Measurements from ENCODE around the gene CCPG1. TPM values are rescaled to one million over a fixed set of nuclear protein-coding genes. Genes with fewer than 3 reads are reported as not detected.

The CCPG1 gene
- total RNA-seq, 4 donors from 2014 or later, result 100 to 130 (median 111) TPM

DNA sequence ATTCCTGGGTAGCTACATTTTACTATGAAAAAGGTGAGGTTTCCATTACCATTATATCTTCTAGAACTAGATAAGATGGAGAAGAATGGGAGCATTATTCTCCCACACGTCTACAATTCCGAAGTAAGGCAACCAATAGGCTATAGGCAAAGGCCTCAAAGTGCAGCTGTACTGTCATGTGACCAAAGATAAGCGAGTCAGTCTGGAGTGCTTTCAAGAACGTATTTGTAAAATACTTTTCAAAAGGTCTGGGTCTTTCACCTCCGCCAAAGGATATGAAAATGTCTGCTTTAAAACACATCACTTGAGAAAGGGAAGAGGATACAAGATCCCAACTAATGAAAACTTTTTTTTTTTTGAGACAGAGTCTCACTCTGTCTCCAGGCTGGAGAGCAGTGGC is 9.9 kb downstream of the CCPG1 start:
- Histone ChIP-seq H3K4me3 (replicated peaks in 1 of 3) (no peak overlapping the region), H3K27ac (no peak overlapping the region), H3K36me3 (no peaks in the 10 kb centered on the region), H3K4me1 (peaks cover 6 to 17% of the 10 kb centered on the region in 2 donors), H3K27me3 (no peaks in the 10 kb centered on the region), H3K9me3 (no peaks in the 10 kb centered on the region)
- intact Hi-C loops (cut with DNase I), result no loop called here
- no peak for DNase-seq
- WGBS, 2 donors, result 93 to 95% methylated on average over 5 of the region's 5 CpGs
- TF ChIP-seq, protein P1, sequence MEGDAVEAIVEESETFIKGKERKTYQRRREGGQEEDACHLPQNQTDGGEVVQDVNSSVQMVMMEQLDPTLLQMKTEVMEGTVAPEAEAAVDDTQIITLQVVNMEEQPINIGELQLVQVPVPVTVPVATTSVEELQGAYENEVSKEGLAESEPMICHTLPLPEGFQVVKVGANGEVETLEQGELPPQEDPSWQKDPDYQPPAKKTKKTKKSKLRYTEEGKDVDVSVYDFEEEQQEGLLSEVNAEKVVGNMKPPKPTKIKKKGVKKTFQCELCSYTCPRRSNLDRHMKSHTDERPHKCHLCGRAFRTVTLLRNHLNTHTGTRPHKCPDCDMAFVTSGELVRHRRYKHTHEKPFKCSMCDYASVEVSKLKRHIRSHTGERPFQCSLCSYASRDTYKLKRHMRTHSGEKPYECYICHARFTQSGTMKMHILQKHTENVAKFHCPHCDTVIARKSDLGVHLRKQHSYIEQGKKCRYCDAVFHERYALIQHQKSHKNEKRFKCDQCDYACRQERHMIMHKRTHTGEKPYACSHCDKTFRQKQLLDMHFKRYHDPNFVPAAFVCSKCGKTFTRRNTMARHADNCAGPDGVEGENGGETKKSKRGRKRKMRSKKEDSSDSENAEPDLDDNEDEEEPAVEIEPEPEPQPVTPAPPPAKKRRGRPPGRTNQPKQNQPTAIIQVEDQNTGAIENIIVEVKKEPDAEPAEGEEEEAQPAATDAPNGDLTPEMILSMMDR (IDR thresholded peaks at IDR 0.05), result no peak
- no peak for TF ChIP-seq POLR2A (IDR thresholded peaks at IDR 0.05)

DNA sequence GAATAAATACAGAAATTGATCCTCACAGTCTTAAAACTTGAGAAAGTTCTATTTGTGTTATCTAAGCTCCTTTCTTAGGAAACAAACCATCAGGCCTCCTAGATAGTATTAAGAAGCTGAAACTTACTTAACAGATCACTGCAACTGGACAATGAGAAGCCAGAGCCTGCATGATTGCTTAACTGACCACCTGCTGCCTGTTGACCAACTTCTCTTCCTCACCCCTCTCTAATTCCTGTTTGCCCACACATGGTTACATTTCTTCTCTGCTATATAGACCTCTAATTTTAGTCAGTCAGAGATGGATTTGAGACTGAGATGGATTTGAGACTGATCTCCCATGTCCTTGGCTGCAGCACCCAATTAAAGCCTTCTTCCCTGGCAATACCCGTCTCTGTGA is 13.5 kb downstream of the CCPG1 start:
- WGBS, 2 donors, result 75 to 93% methylated on average over 1 of the region's 1 CpG
- no peak for DNase-seq
- Histone ChIP-seq H3K4me3 (replicated peaks in 1 of 3) (no peak overlapping the region), H3K27ac (no peak overlapping the region), H3K4me1 (peaks cover 0 to 8% of the 10 kb centered on the region in 2 donors), H3K36me3 (no peaks in the 10 kb centered on the region), H3K27me3 (no peaks in the 10 kb centered on the region), H3K9me3 (no peaks in the 10 kb centered on the region)
- intact Hi-C loops (cut with DNase I), result no loop called here
- TF ChIP-seq POLR2A (IDR thresholded peaks at IDR 0.05), result no peak

DNA sequence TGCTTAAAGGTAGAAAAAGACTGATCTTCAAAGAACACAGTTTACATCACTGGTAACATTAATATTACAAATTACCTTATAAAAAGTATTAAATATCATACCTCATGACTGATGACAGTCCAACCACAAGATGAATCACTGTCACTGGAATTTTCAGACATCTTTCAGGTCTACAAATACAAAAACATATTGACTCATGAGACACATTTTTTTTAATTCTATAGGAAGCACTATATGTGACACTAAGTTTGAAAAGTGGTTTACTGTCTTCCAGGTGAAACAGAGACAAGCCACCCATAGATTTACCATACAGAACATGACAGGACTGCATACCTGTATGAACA is 18.9 kb downstream of the CCPG1 start:
- H3K27me3 ChIP-seq, result no peaks in the 10 kb centered on the region
- no peaks in the 10 kb centered on the region for H3K9me3 ChIP-seq
- intact Hi-C loops (cut with DNase I), result no loop called here
- no peak for TF ChIP-seq POLR2A (IDR thresholded peaks at IDR 0.05)
- TF ChIP-seq, protein P1 (IDR thresholded peaks at IDR 0.05), result no peak
- H3K4me3 ChIP-seq (replicated peaks in 1 of 3), result no peak overlapping the region
- H3K27ac ChIP-seq, result no peak overlapping the region
- no peak for DNase-seq
- H3K4me1 ChIP-seq, result no peaks in the 10 kb centered on the region
- H3K36me3 ChIP-seq, result peaks cover 0 to 10% of the 10 kb centered on the region in 2 donors

DNA sequence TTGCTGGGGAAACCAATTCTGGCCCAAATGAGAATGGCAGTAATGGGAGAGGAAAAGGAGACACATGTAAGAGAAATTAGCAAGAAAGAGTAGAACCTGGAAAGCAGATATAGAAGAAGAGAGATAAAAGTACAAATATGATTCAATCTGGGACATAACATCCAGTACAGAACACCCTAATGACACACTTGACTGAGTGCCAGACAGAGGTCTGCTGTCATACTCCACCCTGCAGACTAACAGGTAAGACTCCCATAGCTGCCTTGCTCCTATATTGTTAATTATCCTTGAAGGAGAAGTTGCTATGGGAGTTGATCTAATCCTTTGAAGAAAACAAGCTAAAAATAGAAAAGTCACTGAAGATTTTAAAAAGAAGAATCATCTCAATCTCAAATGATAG is 21.1 kb downstream of the CCPG1 start:
- intact Hi-C loops (cut with DNase I), result no loop called here
- Histone ChIP-seq H3K4me1 (no peaks in the 10 kb centered on the region), H3K36me3 (peaks cover 0 to 13% of the 10 kb centered on the region in 2 donors), H3K27me3 (no peaks in the 10 kb centered on the region), H3K27ac (no peak overlapping the region), H3K4me3 (replicated peaks in 1 of 3) (no peak overlapping the region), H3K9me3 (no peaks in the 10 kb centered on the region)
- TF ChIP-seq, protein P1 (IDR thresholded peaks at IDR 0.05), result no peak
- no peak for TF ChIP-seq POLR2A (IDR thresholded peaks at IDR 0.05)
- no peak for DNase-seq

DNA sequence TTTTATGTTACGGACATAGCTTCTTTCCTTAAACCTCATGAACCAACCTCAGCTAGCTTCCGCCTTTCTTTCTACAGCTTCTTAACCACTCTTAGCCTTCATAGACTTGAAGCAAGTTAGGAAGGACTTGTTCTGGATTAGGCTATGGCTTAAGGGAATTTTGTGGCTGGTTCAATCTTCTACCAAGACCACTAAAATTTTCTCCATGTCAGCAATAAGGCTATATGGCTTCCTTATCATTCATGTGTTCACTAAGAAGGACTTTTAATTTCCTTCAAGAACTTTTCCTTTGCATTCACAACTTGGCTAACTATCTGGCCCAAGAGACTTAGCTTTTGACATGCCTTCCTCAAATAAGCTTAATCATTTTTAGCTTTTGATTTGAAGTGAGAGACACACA is 24.5 kb downstream of the CCPG1 start:
- no peaks in the 10 kb centered on the region for H3K9me3 ChIP-seq
- intact Hi-C loops (cut with DNase I), result no loop called here
- DNase-seq, result no peak
- 98 to 100% methylated on average over 2 of the region's 2 CpGs for WGBS, 2 donors
- TF ChIP-seq, protein P1 (IDR thresholded peaks at IDR 0.05), result no peak
- no peak for TF ChIP-seq POLR2A (IDR thresholded peaks at IDR 0.05)
- H3K27ac ChIP-seq, result no peak overlapping the region
- peaks cover 0 to 23% of the 10 kb centered on the region in 2 donors for H3K36me3 ChIP-seq
- H3K27me3 ChIP-seq, result no peaks in the 10 kb centered on the region
- H3K4me1 ChIP-seq, result no peaks in the 10 kb centered on the region
- H3K4me3 ChIP-seq (replicated peaks in 1 of 3), result no peak overlapping the region

DNA sequence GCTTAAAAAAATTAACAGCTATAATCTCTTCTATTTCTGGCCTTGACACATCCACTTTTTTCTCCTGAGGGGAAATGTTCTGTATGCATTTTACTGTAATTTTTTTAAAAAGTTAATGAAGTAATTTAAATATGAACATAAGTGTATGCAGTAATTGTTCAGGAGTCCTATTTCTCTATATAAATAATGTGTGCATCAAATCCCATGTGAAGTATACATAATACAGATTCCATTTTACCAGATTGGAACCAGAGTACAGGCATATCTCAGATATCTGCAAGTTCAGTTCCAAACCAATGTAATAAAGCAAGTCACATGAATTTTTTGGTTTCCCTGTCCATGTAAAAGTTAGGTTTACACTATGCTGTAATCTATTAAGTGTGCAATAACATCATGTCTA is 26.6 kb downstream of the CCPG1 start:
- TF ChIP-seq, protein P1 (IDR thresholded peaks at IDR 0.05), result no peak
- no peak for TF ChIP-seq POLR2A (IDR thresholded peaks at IDR 0.05)
- no peak for DNase-seq

More for the DNA sequence above, 26.6 kb downstream of the CCPG1 start:
- intact Hi-C loops (cut with DNase I), result no loop called here
- Histone ChIP-seq H3K36me3 (peaks cover 0 to 24% of the 10 kb centered on the region in 2 donors), H3K4me3 (replicated peaks in 1 of 3) (no peak overlapping the region), H3K27ac (no peak overlapping the region), H3K27me3 (no peaks in the 10 kb centered on the region), H3K4me1 (no peaks in the 10 kb centered on the region), H3K9me3 (no peaks in the 10 kb centered on the region)

All from thyroid gland (tissue), 4 donors.